ENCODE data around the gene TRIM47.

- TF ChIP-seq TAF1 (IDR thresholded peaks at IDR 0.05; ENCODE audit: low read depth): no peak
- TF ChIP-seq FOXM1 (IDR thresholded peaks at IDR 0.05; ENCODE audit: borderline replicate concordance, low read depth): no peak
- no peak for TF ChIP-seq TEAD4 (IDR thresholded peaks at IDR 0.05)
- TF ChIP-seq NFIC (IDR thresholded peaks at IDR 0.05): no peak
- no peak for TF ChIP-seq RAD21 (IDR thresholded peaks at IDR 0.05; ENCODE audit: low read depth)
- no peak for TF ChIP-seq TCF12 (IDR thresholded peaks at IDR 0.05; ENCODE audit: low read depth)
- no peak for TF ChIP-seq REST (IDR thresholded peaks at IDR 0.05; ENCODE audit: low read depth)
- TF ChIP-seq EP300 (IDR thresholded peaks at IDR 0.05; ENCODE audit: borderline replicate concordance): no peak
- TF ChIP-seq MAX (IDR thresholded peaks at IDR 0.05): no peak
Observed at GRCh38 chr17:75898065-75898464, 19.7 kb upstream of the TRIM47 start.

Measured in Ishikawa (cell line).